Liver (tissue), 9 donors: ENCODE results near the gene CABS1. TPM values are rescaled to one million over a fixed set of nuclear protein-coding genes. Genes with fewer than 3 reads are reported as not detected.

Experiments used
- DNase-seq: peaks from one replicate; pipeline ENCODE4 v3.0.0-alpha.2; 2017; ENCODE audit warnings: low spot score
- H3K27ac ChIP-seq, 2 donors: one replicate each; pipeline ENCODE4 v1.7.0; 2013; ENCODE audit warnings: inconsistent platforms in 2 of 2, low read length in 2 of 2, control low read depth in 1 of 2, low read depth in 1 of 2, mild to moderate bottlenecking in 1 of 2
- H3K27me3 ChIP-seq, 4 donors: one replicate each; pipeline versions ENCODE4 v1.6.1 to v1.7.0; 2013; ENCODE audit warnings: low read length in 3 of 4, inconsistent platforms in 1 of 4, mild to moderate bottlenecking in 1 of 4, moderate library complexity in 1 of 4; ENCODE audit not compliant: control insufficient read depth in 4 of 4, insufficient read depth in 4 of 4
- H3K36me3 ChIP-seq, 4 donors: one replicate each; pipeline versions ENCODE4 v1.6.1 to v1.7.0; 2013; ENCODE audit warnings: low read length in 3 of 4, mild to moderate bottlenecking in 3 of 4, low read depth in 1 of 4, moderate library complexity in 1 of 4; ENCODE audit not compliant: control insufficient read depth in 4 of 4, insufficient read depth in 3 of 4
- H3K4me1 ChIP-seq, 4 donors: one replicate each; pipeline versions ENCODE4 v1.6.1 to v1.7.0; 2013; ENCODE audit warnings: low read length in 3 of 4, mild to moderate bottlenecking in 3 of 4, moderate library complexity in 1 of 4; ENCODE audit not compliant: control insufficient read depth in 4 of 4, insufficient read depth in 4 of 4
- H3K4me3 ChIP-seq, 3 donors: one replicate each; pipeline versions ENCODE4 v1.6.1 to v1.7.0; 2013; ENCODE audit warnings: low read length in 3 of 3, control low read depth in 1 of 3, low read depth in 1 of 3, mild to moderate bottlenecking in 1 of 3
- H3K9ac ChIP-seq, 2 donors: one replicate each; pipeline ENCODE4 v1.7.0; 2013; ENCODE audit warnings: low read length in 2 of 2, mild to moderate bottlenecking in 2 of 2, moderate library complexity in 2 of 2, control low read depth in 1 of 2, low read depth in 1 of 2
- H3K9me3 ChIP-seq, 4 donors: one replicate each; pipeline versions ENCODE4 v1.6.1 to v1.7.0; 2013; ENCODE audit warnings: low read length in 3 of 4; ENCODE audit not compliant: control insufficient read depth in 4 of 4
- ATF3 ChIP-seq: IDR thresholded peaks from 2 replicates; pipeline ENCODE4 v1.6.1; 2016; ENCODE audit warnings: antibody characterized with exemption
- CTCF ChIP-seq: fragments of 150-350 bp; IDR thresholded peaks from 2 replicates; pipeline ENCODE4 v1.5.1; 2017; ENCODE audit warnings: improper control_type of control experiment, low read depth, low read length; ENCODE audit not compliant: missing input control
- EGR1 ChIP-seq, 2 donors: IDR thresholded peaks; 2 replicates each; pipeline ENCODE4 v1.6.1; 2016 to 2018; ENCODE audit warnings: antibody characterized with exemption in 2 of 2, low read depth in 2 of 2
- FOXA1 ChIP-seq: IDR thresholded peaks from 2 replicates; pipeline ENCODE4 v1.6.1; 2016; ENCODE audit warnings: antibody characterized with exemption
- FOXA2 ChIP-seq: IDR thresholded peaks from 2 replicates; pipeline ENCODE4 v1.6.1; 2016; ENCODE audit warnings: antibody characterized with exemption
- GABPA ChIP-seq, 2 donors: IDR thresholded peaks in 1 of 2; conservative IDR thresholded peaks in 1 of 2; 2 replicates each; pipeline ENCODE4 v1.6.1; 2016; ENCODE audit warnings: antibody characterized with exemption in 2 of 2, mild to moderate bottlenecking in 1 of 2, moderate library complexity in 1 of 2
- HNF4A ChIP-seq, 2 donors: conservative IDR thresholded peaks; 2 replicates each; pipeline ENCODE4 v1.6.1; 2016; ENCODE audit warnings: antibody characterized with exemption in 2 of 2, mild to moderate bottlenecking in 2 of 2
- HNF4G ChIP-seq: IDR thresholded peaks from 2 replicates; pipeline ENCODE4 v1.6.1; 2016; ENCODE audit warnings: antibody characterized with exemption
- JUND ChIP-seq, 2 donors: IDR thresholded peaks; 2 replicates each; pipeline ENCODE4 v1.6.1; 2016; ENCODE audit warnings: antibody characterized with exemption in 2 of 2
- MAX ChIP-seq: IDR thresholded peaks from 2 replicates; pipeline ENCODE4 v1.6.1; 2016; ENCODE audit warnings: antibody characterized with exemption
- NR2F2 ChIP-seq: IDR thresholded peaks from 2 replicates; pipeline ENCODE4 v1.6.1; 2016; ENCODE audit warnings: antibody characterized with exemption
- RAD21 ChIP-seq, 2 donors: IDR thresholded peaks; 2 replicates each; pipeline ENCODE4 v1.6.1; 2016; ENCODE audit warnings: antibody characterized with exemption in 2 of 2, mild to moderate bottlenecking in 2 of 2
- REST ChIP-seq: IDR thresholded peaks from 2 replicates; pipeline ENCODE4 v1.6.1; 2016; ENCODE audit warnings: antibody characterized with exemption, mild to moderate bottlenecking
- RXRA ChIP-seq, 2 donors: IDR thresholded peaks; 2 replicates each; pipeline ENCODE4 v1.6.1; 2017 to 2018; ENCODE audit warnings: antibody characterized with exemption in 2 of 2, mild to moderate bottlenecking in 1 of 2
- SP1 ChIP-seq: IDR thresholded peaks from 2 replicates; pipeline ENCODE4 v1.6.1; 2018; ENCODE audit warnings: antibody characterized with exemption, mild to moderate bottlenecking
- TAF1 ChIP-seq: conservative IDR thresholded peaks from 2 replicates; pipeline ENCODE4 v1.6.1; 2016; ENCODE audit warnings: antibody characterized with exemption, mild to moderate bottlenecking
- YY1 ChIP-seq: IDR thresholded peaks from 2 replicates; pipeline ENCODE4 v1.6.1; 2016; ENCODE audit warnings: antibody characterized with exemption, mild to moderate bottlenecking
- ZBTB33 ChIP-seq: IDR thresholded peaks from 2 replicates; pipeline ENCODE4 v1.6.1; 2016; ENCODE audit warnings: antibody characterized with exemption
- WGBS: extraction: QIAGEN DNeasy Blood & Tissue Kit; methylation state at CpG from one replicate; pipeline ENCODE4 v1.1.7; 2013; 5-methylcytosine and 5-hydroxymethylcytosine counted together
- polyA plus RNA-seq, 2 donors: library from polyadenylated mRNA; stranded (reverse) in 1 of 2; unstranded in 1 of 2; fragments of 200-250 nt in 1 of 2; fragments of >200 nt in 1 of 2; fragmentation: Nextera tagmentation in 1 of 2; extraction: Ambion mirVana in 1 of 2; gene quantifications; one replicate each; pipeline versions ENCODE4 v1.2.1 to v1.2.3, GENCODE V29; 2013 to 2015
- total RNA-seq, 2 donors: library from RNA; depleted of rRNA; stranded (reverse); fragments of >200 nt; gene quantifications; one replicate each; pipeline ENCODE4 v1.2.3, GENCODE V29; 2014
- donor health status: healthy.
- donor health status: healthy.
- donor health status: healthy.
- donor health status: healthy.
- donor health status: healthy.

CABS1 gene
- total and polyA plus RNA-seq, 4 donors = not detected

- DNase-seq = no peak
- Histone ChIP-seq H3K27ac (no peak overlapping the region), H3K36me3 (no peaks in the 10 kb centered on the region), H3K27me3 (no peaks in the 10 kb centered on the region), H3K9me3 (no peaks in the 10 kb centered on the region), H3K9ac (no peak overlapping the region), H3K4me3 (no peak overlapping the region), H3K4me1 (no peaks in the 10 kb centered on the region)
- TF ChIP-seq FOXA2 (no peak), RXRA (IDR thresholded peaks at IDR 0.05) (no peak), GABPA (IDR thresholded peaks at IDR 0.05 in 1 of 2, conservative IDR thresholded peaks at IDR 0.05 in 1 of 2) (no peak), ATF3 (no peak), REST (no peak), SP1 (no peak), YY1 (no peak), ZBTB33 (no peak), EGR1 (IDR thresholded peaks at IDR 0.05; ENCODE audit: low read depth in 2 of 2) (no peak), TAF1 (no peak), HNF4A (conservative IDR thresholded peaks at IDR 0.05) (no peak), RAD21 (IDR thresholded peaks at IDR 0.05) (no peak), JUND (IDR thresholded peaks at IDR 0.05) (no peak), CTCF (no peak)
- WGBS = 68% methylated on average over 3 of the region's 3 CpGs
Observed at GRCh38 chr4:70372760-70373159, 38.0 kb downstream of the CABS1 start.

GRCh38 chr4:70380578-70380977, 45.8 kb downstream of the CABS1 start:
- H3K36me3 ChIP-seq = no peaks in the 10 kb centered on the region
- no peak for DNase-seq
- no peak for TF ChIP-seq TAF1
- no peak for TF ChIP-seq YY1
- TF ChIP-seq JUND (IDR thresholded peaks at IDR 0.05) = no peak
- no peak for TF ChIP-seq RAD21 (IDR thresholded peaks at IDR 0.05)
- TF ChIP-seq FOXA2 = no peak
- TF ChIP-seq RXRA (IDR thresholded peaks at IDR 0.05) = no peak
- no peak for TF ChIP-seq HNF4G
- no peak for TF ChIP-seq FOXA1
- TF ChIP-seq MAX = no peak
- TF ChIP-seq NR2F2 = no peak
- no peak for TF ChIP-seq GABPA (IDR thresholded peaks at IDR 0.05 in 1 of 2, conservative IDR thresholded peaks at IDR 0.05 in 1 of 2)
- no peak for TF ChIP-seq HNF4A (conservative IDR thresholded peaks at IDR 0.05)
- TF ChIP-seq ZBTB33 = no peak
- H3K9ac ChIP-seq = no peak overlapping the region
- 90% methylated on average over 3 of the region's 3 CpGs for WGBS
- H3K4me3 ChIP-seq = no peak overlapping the region
- no peaks in the 10 kb centered on the region for H3K4me1 ChIP-seq
- H3K27me3 ChIP-seq = no peaks in the 10 kb centered on the region
- no peaks in the 10 kb centered on the region for H3K9me3 ChIP-seq
- no peak overlapping the region for H3K27ac ChIP-seq
